Colonic mucosa (tissue), 4 donors: ENCODE results near the gene CALHM2. TPM values are rescaled to one million over a fixed set of nuclear protein-coding genes. Genes with fewer than 3 reads are reported as not detected.

ENCODE experiments used
- DNase-seq: peaks from one replicate; pipeline ENCODE4 v3.0.0-alpha.2; 2020
- H3K27ac ChIP-seq: fragments of 200-600 bp; one replicate; pipeline ENCODE4 v1.8.0; 2021
- H3K27me3 ChIP-seq: fragments of 200-600 bp; one replicate; pipeline ENCODE4 v1.8.0; 2021
- H3K36me3 ChIP-seq: fragments of 200-600 bp; one replicate; pipeline ENCODE4 v1.8.0; 2021
- H3K4me1 ChIP-seq: fragments of 200-600 bp; one replicate; pipeline ENCODE4 v1.8.0; 2021; ENCODE audit warnings: mild to moderate bottlenecking
- H3K4me3 ChIP-seq: fragments of 200-600 bp; one replicate; pipeline ENCODE4 v1.8.0; 2021
- H3K9ac ChIP-seq, 2 donors: one replicate each; pipeline ENCODE4 v1.7.0; 2013; ENCODE audit warnings: control low read depth in 2 of 2, low read depth in 2 of 2, low read length in 2 of 2
- H3K9me3 ChIP-seq: fragments of 200-600 bp; one replicate; pipeline ENCODE4 v1.8.0; 2021
- CTCF ChIP-seq: fragments of 200-600 bp; IDR thresholded peaks from one replicate; pipeline ENCODE4 v1.8.0; 2022; ENCODE audit warnings: antibody characterized with exemption, mild to moderate bottlenecking
- intact Hi-C: fragments of 100-400 bp; cut with DNase I; formaldehyde crosslinking; loops from one replicate; pipeline ENCODE4 v1.14.1; 2022
- total RNA-seq, 2 donors: library from RNA; stranded (reverse); fragmentation: NEBNext Ultra II Directional in 1 of 2; extraction: Animal tissue kit (Norgen Biotek cat#: 25700) in 1 of 2; gene quantifications; one replicate each; pipeline ENCODE4 v1.2.1, GENCODE V29; 2021
- donor health status: healthy.
- donor health status: DM: no; HTN: no; CAD: no.
- donor health status: DM: no; HTN: no; CAD: no.

The CALHM2 gene
- total RNA-seq, 2 donors from 2014 or later: 3.5 to 8.0 TPM

DNA sequence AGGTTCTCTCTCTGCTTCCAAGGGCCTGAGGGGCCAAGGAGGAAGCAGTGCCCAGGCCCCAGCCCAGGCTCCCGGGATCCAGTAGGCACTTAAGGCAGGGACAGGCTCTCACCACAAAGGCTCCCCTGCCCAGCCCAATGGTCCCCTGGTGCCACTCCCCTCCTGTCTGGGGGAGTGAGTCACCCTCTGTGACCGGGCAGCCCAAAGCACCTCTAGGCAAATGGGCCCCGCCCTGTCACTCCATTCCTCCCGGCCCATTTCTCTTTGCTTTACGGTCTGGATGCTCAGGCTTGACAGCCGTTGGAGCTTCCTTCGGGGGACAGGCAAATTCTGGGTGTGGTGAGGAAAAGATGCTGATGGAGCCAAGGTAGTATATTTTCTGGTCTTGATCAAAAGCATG is 27.0 kb upstream of the CALHM2 start, which contains the start of gene CALHM3:
CALHM3 (minus strand) TSS at position 106 of the 400 bp plus-strand sequence. CDS start 208 bp downstream, outside the sequence.
- no peak within 1 kb of the TSS for H3K27ac ChIP-seq

GRCh38 chr10:103478671-103479070 is 26.5 kb upstream of the CALHM2 start:
- H3K4me1 ChIP-seq: no peaks in the 10 kb centered on the region
- H3K9ac ChIP-seq: no peak overlapping the region
- no peak for DNase-seq
- intact Hi-C loops: no loop called here
- no peak for TF ChIP-seq CTCF
- H3K27ac ChIP-seq: no peak overlapping the region
- H3K27me3 ChIP-seq: no peaks in the 10 kb centered on the region
- no peaks in the 10 kb centered on the region for H3K9me3 ChIP-seq
- H3K4me3 ChIP-seq: no peak overlapping the region
- H3K36me3 ChIP-seq: no peaks in the 10 kb centered on the region

More for the DNA sequence above, 27.0 kb upstream of the CALHM2 start, which contains the start of gene CALHM3:
- H3K36me3 ChIP-seq: no peaks in the 10 kb centered on the region
- no peak within 1 kb of the TSS for H3K9ac ChIP-seq
- no peak for DNase-seq
- H3K4me3 ChIP-seq: no peak within 1 kb of the TSS
- H3K4me1 ChIP-seq: no peaks in the 10 kb centered on the region
- no peak for TF ChIP-seq CTCF
- no peaks in the 10 kb centered on the region for H3K9me3 ChIP-seq
- intact Hi-C loops: no loop called here
- no peaks in the 10 kb centered on the region for H3K27me3 ChIP-seq

DNA sequence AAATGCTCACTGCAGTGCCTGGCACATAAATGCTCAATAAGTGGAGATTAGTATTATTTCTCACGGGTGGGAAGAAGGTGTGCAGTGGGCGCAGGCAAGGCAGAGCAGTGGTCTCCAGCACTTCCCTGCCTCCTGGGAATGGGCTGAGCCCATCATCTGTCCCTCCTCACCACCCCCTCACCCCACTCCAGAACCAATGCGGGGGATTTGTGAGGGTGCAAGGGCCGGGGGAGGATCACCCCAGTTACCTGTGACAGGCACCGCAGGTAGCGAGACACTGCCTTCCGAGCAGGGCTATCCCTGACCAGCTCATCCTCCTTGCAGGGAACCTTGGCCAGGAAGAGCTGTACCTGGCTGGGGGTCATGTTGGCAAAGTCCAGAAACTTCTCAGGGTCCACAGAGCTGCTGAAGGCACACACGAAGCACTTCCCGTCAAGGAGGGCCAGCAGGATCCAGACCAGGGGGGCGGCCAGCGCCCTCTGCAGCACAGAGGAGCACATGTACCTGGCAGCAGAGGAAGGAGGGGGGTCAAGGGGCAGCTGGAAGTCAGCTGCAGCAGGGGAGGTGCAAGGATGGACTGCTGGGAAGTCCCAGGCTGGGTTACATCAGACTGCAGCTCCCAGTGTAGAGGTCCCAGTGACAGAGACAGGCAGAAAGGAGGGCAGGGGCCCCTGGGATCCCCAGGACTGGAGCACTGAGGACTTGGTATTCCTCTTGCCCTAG is 24.0 kb upstream of the CALHM2 start:
- no peaks in the 10 kb centered on the region for H3K9me3 ChIP-seq
- H3K4me3 ChIP-seq: no peak overlapping the region
- DNase-seq: no peak
- H3K9ac ChIP-seq: no peak overlapping the region
- H3K27me3 ChIP-seq: no peaks in the 10 kb centered on the region
- TF ChIP-seq CTCF: no peak
- intact Hi-C loops: no loop called here
- H3K36me3 ChIP-seq: no peaks in the 10 kb centered on the region
- H3K27ac ChIP-seq: no peak overlapping the region
- no peaks in the 10 kb centered on the region for H3K4me1 ChIP-seq

- intact Hi-C loops: no loop called here
- no peak overlapping the region for H3K9ac ChIP-seq
- H3K4me3 ChIP-seq: no peak overlapping the region
- H3K9me3 ChIP-seq: no peaks in the 10 kb centered on the region
- DNase-seq: no peak
- TF ChIP-seq CTCF: no peak
- no peak overlapping the region for H3K27ac ChIP-seq
- no peaks in the 10 kb centered on the region for H3K36me3 ChIP-seq
- H3K27me3 ChIP-seq: no peaks in the 10 kb centered on the region
- no peaks in the 10 kb centered on the region for H3K4me1 ChIP-seq
Measured at GRCh38 chr10:103475437-103475836, 23.3 kb upstream of the CALHM2 start.

DNA sequence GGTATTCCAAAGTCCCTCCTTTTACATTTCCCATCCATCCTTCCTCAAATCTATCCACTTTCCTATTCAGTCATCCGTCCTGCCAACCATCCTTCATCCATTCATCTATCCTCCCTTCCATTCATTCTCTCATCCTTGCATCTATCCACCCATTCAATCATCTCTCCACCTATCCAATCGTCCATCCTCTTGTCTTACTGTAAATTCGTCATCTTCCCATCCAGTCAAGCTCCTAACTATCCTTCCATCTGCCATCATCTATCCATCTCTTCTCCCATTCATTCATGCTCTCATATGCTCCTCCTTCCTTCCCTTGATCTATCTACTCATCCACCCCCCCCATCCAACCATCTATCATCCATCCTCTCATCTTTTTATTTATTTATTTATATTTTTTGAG is 21.9 kb upstream of the CALHM2 start:
- Histone ChIP-seq H3K36me3 (no peaks in the 10 kb centered on the region), H3K9me3 (no peaks in the 10 kb centered on the region), H3K27me3 (no peaks in the 10 kb centered on the region), H3K4me3 (no peak overlapping the region), H3K27ac (no peak overlapping the region), H3K4me1 (no peaks in the 10 kb centered on the region), H3K9ac (no peak overlapping the region)
- intact Hi-C loops: no loop called here
- no peak for TF ChIP-seq CTCF
- DNase-seq: no peak
